ENCODE data around the gene FCHSD2. TPM values are rescaled to one million over a fixed set of nuclear protein-coding genes. Genes with fewer than 3 reads are reported as not detected.

The FCHSD2 gene
- polyA plus RNA-seq, 1 donor (not counting 4 experiments of a cell fraction or from before 2014, with no cell fraction given) = 14.2 TPM

DNA sequence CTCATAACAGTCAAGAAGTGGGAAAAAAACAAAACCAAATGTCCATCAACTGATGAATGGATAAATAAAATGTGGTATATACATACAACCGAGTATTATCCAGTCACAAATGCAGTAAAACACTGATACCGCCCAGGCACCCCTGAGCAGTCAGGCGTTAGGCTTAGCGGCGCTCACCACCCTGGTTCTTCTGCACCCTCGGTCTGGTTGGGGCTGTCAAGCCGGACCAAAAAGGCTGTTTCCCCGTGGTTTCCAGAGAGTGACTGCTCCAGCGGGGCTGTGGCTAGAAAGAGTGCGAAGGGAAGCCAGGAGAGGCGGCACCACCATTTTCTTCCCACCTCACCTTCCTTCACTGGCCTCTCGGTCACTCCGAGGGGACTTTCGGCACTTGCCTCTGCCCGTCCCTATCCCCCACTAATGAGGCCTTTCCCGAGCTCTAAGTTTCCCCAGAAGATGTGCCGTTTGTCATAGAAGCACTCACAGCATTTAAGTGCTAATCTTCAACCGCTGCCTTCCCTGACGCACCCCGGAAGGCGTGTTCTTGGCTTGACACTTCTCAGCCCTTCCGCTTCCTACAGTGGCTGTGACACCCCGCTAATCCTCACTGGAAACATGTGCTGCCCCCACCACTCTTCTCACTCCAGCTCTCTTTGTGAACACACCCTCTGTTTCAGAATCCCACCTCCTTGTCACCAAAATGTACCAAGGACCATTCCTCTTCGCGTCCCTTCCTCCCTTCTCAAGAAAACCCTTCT, 42.4 kb downstream of the FCHSD2 start:
- H3K9ac ChIP-seq (ENCODE audit: control insufficient read depth, extremely low read depth, insufficient read depth, low read length) = no peak overlapping the region
- DNase-seq (ENCODE audit: low read depth, low spot score) (no peak), FAIRE-seq (no peak)
- H3K4me3 ChIP-seq (ENCODE audit: control insufficient read depth in 2 of 3, extremely low read depth in 1 of 3, insufficient read depth in 2 of 3, low read depth in 1 of 3, low read length in 3 of 3) = no peak overlapping the region
- H3K27me3 ChIP-seq (ENCODE audit: control insufficient read depth, extremely low read depth, insufficient read depth, low read length) = no peaks in the 10 kb centered on the region
- H4K20me1 ChIP-seq (ENCODE audit: control insufficient read depth, extremely low read depth, insufficient read depth, low read length) = no peaks in the 10 kb centered on the region
- no peaks in the 10 kb centered on the region for H3K9me1 ChIP-seq (ENCODE audit: control insufficient read depth, extremely low read depth, insufficient read depth, low read length)
- no peaks in the 10 kb centered on the region for H3K79me2 ChIP-seq (ENCODE audit: control insufficient read depth, insufficient read depth, low read length)
- dilution Hi-C loops (cut with MboI; ENCODE audit: extremely low pct_ligation_motif_present, low sequenced_read_pairs) = no loop called here
- H3K4me1 ChIP-seq (ENCODE audit: control insufficient read depth, extremely low read depth, insufficient read depth, low read length) = no peaks in the 10 kb centered on the region
- H3K27ac ChIP-seq (ENCODE audit: control insufficient read depth, insufficient read depth, low read length) = no peak overlapping the region
- no peak overlapping the region for H3K4me2 ChIP-seq (ENCODE audit: control insufficient read depth, extremely low read depth, insufficient read depth, low read depth, low read length)
- no peak overlapping the region for H2AFZ ChIP-seq (ENCODE audit: control insufficient read depth, low read length)
- H3K36me3 ChIP-seq (ENCODE audit: control insufficient read depth in 2 of 2, extremely low read depth in 1 of 2, insufficient read depth in 2 of 2, low read length in 2 of 2) = peaks cover 0 to 2% of the 10 kb centered on the region in 2 experiments
- H3K9me3 ChIP-seq (ENCODE audit: control insufficient read depth, low read depth, low read length) = no peaks in the 10 kb centered on the region
- no peak for TF ChIP-seq EZH2 (IDR thresholded peaks at IDR 0.05; ENCODE audit: low read length)
- TF ChIP-seq, protein P1, sequence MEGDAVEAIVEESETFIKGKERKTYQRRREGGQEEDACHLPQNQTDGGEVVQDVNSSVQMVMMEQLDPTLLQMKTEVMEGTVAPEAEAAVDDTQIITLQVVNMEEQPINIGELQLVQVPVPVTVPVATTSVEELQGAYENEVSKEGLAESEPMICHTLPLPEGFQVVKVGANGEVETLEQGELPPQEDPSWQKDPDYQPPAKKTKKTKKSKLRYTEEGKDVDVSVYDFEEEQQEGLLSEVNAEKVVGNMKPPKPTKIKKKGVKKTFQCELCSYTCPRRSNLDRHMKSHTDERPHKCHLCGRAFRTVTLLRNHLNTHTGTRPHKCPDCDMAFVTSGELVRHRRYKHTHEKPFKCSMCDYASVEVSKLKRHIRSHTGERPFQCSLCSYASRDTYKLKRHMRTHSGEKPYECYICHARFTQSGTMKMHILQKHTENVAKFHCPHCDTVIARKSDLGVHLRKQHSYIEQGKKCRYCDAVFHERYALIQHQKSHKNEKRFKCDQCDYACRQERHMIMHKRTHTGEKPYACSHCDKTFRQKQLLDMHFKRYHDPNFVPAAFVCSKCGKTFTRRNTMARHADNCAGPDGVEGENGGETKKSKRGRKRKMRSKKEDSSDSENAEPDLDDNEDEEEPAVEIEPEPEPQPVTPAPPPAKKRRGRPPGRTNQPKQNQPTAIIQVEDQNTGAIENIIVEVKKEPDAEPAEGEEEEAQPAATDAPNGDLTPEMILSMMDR (optimal IDR thresholded peaks at IDR 0.05 in 1 of 3, IDR thresholded peaks at IDR 0.05 in 1 of 3, conservative IDR thresholded peaks at IDR 0.05 in 1 of 3; ENCODE audit: extremely low read depth in 1 of 3, insufficient read depth in 2 of 3, low read length in 3 of 3) = no peak

GRCh38 chr11:73095613-73096012, 46.5 kb downstream of the FCHSD2 start:
- no peak overlapping the region for H2AFZ ChIP-seq (ENCODE audit: control insufficient read depth, low read length)
- H3K4me2 ChIP-seq (ENCODE audit: control insufficient read depth, extremely low read depth, insufficient read depth, low read depth, low read length) = no peak overlapping the region
- dilution Hi-C loops (cut with MboI; ENCODE audit: extremely low pct_ligation_motif_present, low sequenced_read_pairs) = no loop called here
- no peak for TF ChIP-seq EZH2 (IDR thresholded peaks at IDR 0.05; ENCODE audit: low read length)
- TF ChIP-seq, protein P1 (optimal IDR thresholded peaks at IDR 0.05 in 1 of 3, IDR thresholded peaks at IDR 0.05 in 1 of 3, conservative IDR thresholded peaks at IDR 0.05 in 1 of 3; ENCODE audit: extremely low read depth in 1 of 3, insufficient read depth in 2 of 3, low read length in 3 of 3) = no peak
- H3K27ac ChIP-seq (ENCODE audit: control insufficient read depth, insufficient read depth, low read length) = no peak overlapping the region
- FAIRE-seq = no peak
- H3K36me3 ChIP-seq (ENCODE audit: control insufficient read depth in 2 of 2, extremely low read depth in 1 of 2, insufficient read depth in 2 of 2, low read length in 2 of 2) = peaks cover 0 to 2% of the 10 kb centered on the region in 2 experiments
- H3K27me3 ChIP-seq (ENCODE audit: control insufficient read depth, extremely low read depth, insufficient read depth, low read length) = no peaks in the 10 kb centered on the region
- H3K79me2 ChIP-seq (ENCODE audit: control insufficient read depth, insufficient read depth, low read length) = no peaks in the 10 kb centered on the region
- H3K9me1 ChIP-seq (ENCODE audit: control insufficient read depth, extremely low read depth, insufficient read depth, low read length) = no peaks in the 10 kb centered on the region
- no peak overlapping the region for H3K4me3 ChIP-seq (ENCODE audit: control insufficient read depth in 2 of 3, extremely low read depth in 1 of 3, insufficient read depth in 2 of 3, low read depth in 1 of 3, low read length in 3 of 3)
- no peak for DNase-seq (ENCODE audit: low read depth, low spot score)
- H3K9me3 ChIP-seq (ENCODE audit: control insufficient read depth, low read depth, low read length) = no peaks in the 10 kb centered on the region
- no peak overlapping the region for H3K9ac ChIP-seq (ENCODE audit: control insufficient read depth, extremely low read depth, insufficient read depth, low read length)
- no peaks in the 10 kb centered on the region for H4K20me1 ChIP-seq (ENCODE audit: control insufficient read depth, extremely low read depth, insufficient read depth, low read length)
- no peaks in the 10 kb centered on the region for H3K4me1 ChIP-seq (ENCODE audit: control insufficient read depth, extremely low read depth, insufficient read depth, low read length)
